Thoracic aorta (tissue), 2 donors: ENCODE data around the gene SEC23IP. TPM values are rescaled to one million over a fixed set of nuclear protein-coding genes. Genes with fewer than 3 reads are reported as not detected.

Experiments
- ATAC-seq: fragments of 150-250 bp; one replicate; pipeline ENCODE4 v1.8.0; 2017; ENCODE audit warnings: low read depth; ENCODE audit not compliant: insufficient number of reproducible peaks, low FRiP score
- DNase-seq: peaks from one replicate; pipeline ENCODE4 v3.0.0-alpha.2; 2020; ENCODE audit warnings: low spot score
- H3K27ac ChIP-seq, 2 donors: fragments of 200-600 bp; sonication (generic); 1 replicate in 1 of 2; 2 replicates in 1 of 2; pipeline ENCODE4 v1.5.1; 2016; ENCODE audit warnings: mild to moderate bottlenecking in 2 of 2, moderate library complexity in 2 of 2
- H3K27me3 ChIP-seq: fragments of 200-600 bp; sonication (generic); replicated peaks from 2 replicates; pipeline ENCODE4 v1.6.0; 2016; ENCODE audit warnings: mild to moderate bottlenecking; ENCODE audit not compliant: insufficient read depth
- H3K36me3 ChIP-seq: fragments of 200-600 bp; sonication (generic); one replicate; pipeline ENCODE4 v1.5.1; 2016
- H3K4me1 ChIP-seq, 2 donors: fragments of 200-600 bp; sonication (generic); 1 replicate in 1 of 2; 2 replicates in 1 of 2; pipeline versions ENCODE4 v1.5.1 to v1.6.0; 2016; ENCODE audit warnings: low read depth in 2 of 2, mild to moderate bottlenecking in 1 of 2; ENCODE audit not compliant: control insufficient read depth in 1 of 2
- H3K4me3 ChIP-seq: fragments of 200-600 bp; sonication (generic); 2 replicates; pipeline ENCODE4 v1.5.1; 2016; ENCODE audit warnings: mild to moderate bottlenecking
- H3K9me3 ChIP-seq: fragments of 200-600 bp; sonication (generic); 2 replicates; pipeline ENCODE4 v1.5.1; 2016
- total RNA-seq, 2 donors: library from RNA; depleted of rRNA; stranded (reverse); fragments of >200 nt; gene quantifications; one replicate each; pipeline versions ENCODE4 v1.1.0 to v1.2.3, GENCODE V29; 2016
- TF ChIP-seq, protein P1 (sequence below): fragments of 200-600 bp; sonication (generic); IDR thresholded peaks from one replicate; pipeline ENCODE4 v1.5.1; 2019; ENCODE audit warnings: antibody characterized with exemption

SEC23IP gene
- total RNA-seq, 2 donors from 2014 or later: 17.9 to 20.9 TPM

DNA sequence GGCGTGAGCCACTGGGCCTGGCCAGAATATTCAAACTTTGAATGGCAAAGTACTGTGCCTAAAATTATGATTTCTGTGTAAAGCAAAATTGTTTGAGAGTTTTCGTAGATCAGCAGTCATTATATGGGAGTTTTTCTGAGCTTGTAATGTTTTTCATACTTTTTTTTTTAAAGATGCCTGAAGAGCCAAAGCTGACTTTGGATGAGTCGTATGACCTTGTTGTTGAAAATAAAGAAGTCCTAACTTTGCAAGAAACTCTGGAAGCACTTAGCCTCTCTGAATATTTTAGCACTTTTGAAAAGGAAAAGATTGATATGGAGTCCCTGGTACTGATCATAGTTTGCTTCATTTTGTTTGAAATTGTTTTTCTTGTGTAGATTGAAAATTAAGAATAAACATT, 26.7 kb downstream of the SEC23IP start:
- Histone ChIP-seq H3K4me3 (no peak overlapping the region), H3K4me1 (no peaks in the 10 kb centered on the region), H3K9me3 (no peaks in the 10 kb centered on the region), H3K27me3 (no peaks in the 10 kb centered on the region), H3K36me3 (peaks cover 44% of the 10 kb centered on the region), H3K27ac (no peak overlapping the region)
- DNase-seq: no peak
- ATAC-seq: no peak
- TF ChIP-seq, protein P1, sequence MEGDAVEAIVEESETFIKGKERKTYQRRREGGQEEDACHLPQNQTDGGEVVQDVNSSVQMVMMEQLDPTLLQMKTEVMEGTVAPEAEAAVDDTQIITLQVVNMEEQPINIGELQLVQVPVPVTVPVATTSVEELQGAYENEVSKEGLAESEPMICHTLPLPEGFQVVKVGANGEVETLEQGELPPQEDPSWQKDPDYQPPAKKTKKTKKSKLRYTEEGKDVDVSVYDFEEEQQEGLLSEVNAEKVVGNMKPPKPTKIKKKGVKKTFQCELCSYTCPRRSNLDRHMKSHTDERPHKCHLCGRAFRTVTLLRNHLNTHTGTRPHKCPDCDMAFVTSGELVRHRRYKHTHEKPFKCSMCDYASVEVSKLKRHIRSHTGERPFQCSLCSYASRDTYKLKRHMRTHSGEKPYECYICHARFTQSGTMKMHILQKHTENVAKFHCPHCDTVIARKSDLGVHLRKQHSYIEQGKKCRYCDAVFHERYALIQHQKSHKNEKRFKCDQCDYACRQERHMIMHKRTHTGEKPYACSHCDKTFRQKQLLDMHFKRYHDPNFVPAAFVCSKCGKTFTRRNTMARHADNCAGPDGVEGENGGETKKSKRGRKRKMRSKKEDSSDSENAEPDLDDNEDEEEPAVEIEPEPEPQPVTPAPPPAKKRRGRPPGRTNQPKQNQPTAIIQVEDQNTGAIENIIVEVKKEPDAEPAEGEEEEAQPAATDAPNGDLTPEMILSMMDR: no peak

DNA sequence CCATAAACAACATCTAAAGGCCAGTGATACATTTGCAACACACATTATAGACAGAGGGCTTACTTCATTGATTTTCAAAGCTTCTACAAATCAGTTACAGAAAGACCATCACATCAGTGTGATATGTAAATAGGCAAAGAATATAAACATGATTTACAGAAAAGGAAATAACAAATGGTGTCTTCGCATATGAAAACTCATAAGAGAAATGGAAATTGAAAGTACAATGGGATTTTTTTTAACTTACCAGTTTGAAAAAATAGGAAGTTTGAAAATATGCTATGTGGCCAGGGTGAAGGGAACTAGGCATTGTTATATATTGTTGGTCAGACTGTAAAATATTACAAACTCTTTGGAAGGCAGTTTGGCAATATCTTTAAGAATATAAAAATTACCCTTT, 27.3 kb downstream of the SEC23IP start:
- ATAC-seq (no peak), DNase-seq (no peak)
- no peak overlapping the region for H3K27ac ChIP-seq
- H3K9me3 ChIP-seq: no peaks in the 10 kb centered on the region
- no peak overlapping the region for H3K4me3 ChIP-seq
- no peaks in the 10 kb centered on the region for H3K4me1 ChIP-seq
- H3K27me3 ChIP-seq: no peaks in the 10 kb centered on the region
- H3K36me3 ChIP-seq: peaks cover 39% of the 10 kb centered on the region
- TF ChIP-seq, protein P1: no peak

DNA sequence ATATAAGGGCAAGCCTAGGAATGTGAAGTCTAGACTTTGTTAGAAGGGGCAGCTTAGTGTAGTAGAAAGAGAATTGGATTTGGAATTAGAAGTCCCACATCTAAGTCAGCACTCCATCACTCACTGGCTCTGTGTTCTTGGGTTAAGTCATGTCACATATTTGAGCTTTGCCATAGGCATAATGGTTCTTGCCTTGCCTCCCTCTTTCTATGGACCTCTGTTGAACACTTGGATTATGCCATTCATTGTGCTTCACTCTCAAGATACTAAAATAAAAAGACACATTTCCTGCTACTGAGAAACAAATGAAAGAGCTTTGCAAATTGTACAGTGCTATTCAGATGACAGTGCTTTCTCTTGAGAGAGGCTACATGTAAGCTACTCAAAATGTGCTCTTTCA, 35.9 kb downstream of the SEC23IP start:
- Histone ChIP-seq H3K9me3 (no peaks in the 10 kb centered on the region), H3K27ac (no peak overlapping the region), H3K27me3 (no peaks in the 10 kb centered on the region), H3K4me1 (no peaks in the 10 kb centered on the region), H3K4me3 (no peak overlapping the region), H3K36me3 (peaks cover 30% of the 10 kb centered on the region)
- no peak for ATAC-seq
- no peak for DNase-seq
- TF ChIP-seq, protein P1: no peak

DNA sequence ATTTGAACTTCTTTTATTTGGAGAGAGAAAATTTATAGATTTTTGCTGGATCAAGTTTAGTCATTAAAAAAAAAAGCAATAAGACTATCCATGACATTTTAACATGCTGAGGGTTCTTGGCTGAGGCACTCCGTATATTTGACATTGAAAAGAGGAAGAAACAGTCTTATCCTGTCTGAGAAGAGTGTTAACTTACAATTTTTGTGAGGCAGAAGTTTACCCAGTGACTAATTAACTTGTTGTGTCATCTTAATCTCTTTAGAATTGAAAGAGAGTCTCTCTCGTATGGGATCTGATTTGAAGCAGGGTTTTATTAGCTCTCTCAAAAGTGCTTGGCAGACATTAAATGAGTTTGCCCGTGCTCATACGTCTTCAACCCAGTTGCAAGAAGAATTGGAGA, 39.3 kb downstream of the SEC23IP start:
- DNase-seq (no peak), ATAC-seq (no peak)
- H3K4me3 ChIP-seq: no peak overlapping the region
- TF ChIP-seq, protein P1: no peak
- H3K4me1 ChIP-seq: no peaks in the 10 kb centered on the region
- peaks cover 21% of the 10 kb centered on the region for H3K36me3 ChIP-seq
- H3K27me3 ChIP-seq: no peaks in the 10 kb centered on the region
- no peaks in the 10 kb centered on the region for H3K9me3 ChIP-seq
- H3K27ac ChIP-seq: no peak overlapping the region

DNA sequence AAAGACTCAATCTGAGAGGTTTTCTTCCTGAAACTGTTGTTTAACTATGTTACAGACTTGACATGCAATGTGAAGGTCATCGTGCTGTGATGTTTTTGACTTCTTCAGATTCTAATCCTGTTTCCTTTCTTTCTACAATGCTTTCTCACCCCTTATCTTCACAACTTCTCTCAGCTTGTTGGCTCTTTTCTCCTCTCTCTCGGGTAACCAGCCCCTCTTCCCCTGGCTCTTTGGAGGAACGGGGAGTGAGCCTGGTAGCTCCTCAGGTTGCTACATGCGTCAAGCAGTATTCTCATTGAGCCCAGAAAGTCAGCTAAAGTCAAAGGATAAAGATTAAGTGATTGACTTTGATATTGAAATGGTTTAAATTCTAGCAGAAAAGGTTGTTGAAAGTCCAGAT, 40.1 kb downstream of the SEC23IP start:
- TF ChIP-seq, protein P1: no peak
- H3K36me3 ChIP-seq: peaks cover 14% of the 10 kb centered on the region
- H3K9me3 ChIP-seq: no peaks in the 10 kb centered on the region
- no peak overlapping the region for H3K27ac ChIP-seq
- ATAC-seq: no peak
- no peaks in the 10 kb centered on the region for H3K4me1 ChIP-seq
- DNase-seq: no peak
- H3K27me3 ChIP-seq: no peaks in the 10 kb centered on the region
- H3K4me3 ChIP-seq: no peak overlapping the region
